Fibroblast of skin of scalp (primary cell): ENCODE measurements around the gene CYP2J2.
"Not testable (repeated sequence)": the region's sequence is repeated elsewhere in the genome, so short reads cannot be mapped to it uniquely, and the experiment has no call there.

Source experiments
- DNase-seq: peaks from one replicate; pipeline ENCODE4 v3.0.0-alpha.2; 2013

Gene CYP2J2

DNA sequence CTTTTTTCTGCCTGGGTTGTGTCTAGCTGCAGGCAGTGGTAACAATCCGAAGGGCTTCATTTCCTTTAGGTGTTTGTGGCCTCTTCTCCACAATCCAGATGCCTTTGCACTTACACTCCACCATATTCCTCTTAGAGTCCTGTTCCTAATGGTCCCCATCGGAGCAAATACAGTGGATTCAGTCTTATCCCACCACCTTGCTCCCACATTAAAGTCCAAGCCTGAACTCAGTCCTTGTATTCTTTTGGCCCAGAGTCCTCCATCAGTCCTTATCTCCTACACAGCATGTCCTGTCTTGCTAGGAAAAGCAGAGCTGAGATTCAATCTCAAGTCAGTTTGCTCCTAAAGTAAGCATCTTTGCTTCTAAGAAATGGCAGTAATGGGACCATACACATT lies 8.8 kb downstream of the CYP2J2 start:
- no peak for DNase-seq

DNA sequence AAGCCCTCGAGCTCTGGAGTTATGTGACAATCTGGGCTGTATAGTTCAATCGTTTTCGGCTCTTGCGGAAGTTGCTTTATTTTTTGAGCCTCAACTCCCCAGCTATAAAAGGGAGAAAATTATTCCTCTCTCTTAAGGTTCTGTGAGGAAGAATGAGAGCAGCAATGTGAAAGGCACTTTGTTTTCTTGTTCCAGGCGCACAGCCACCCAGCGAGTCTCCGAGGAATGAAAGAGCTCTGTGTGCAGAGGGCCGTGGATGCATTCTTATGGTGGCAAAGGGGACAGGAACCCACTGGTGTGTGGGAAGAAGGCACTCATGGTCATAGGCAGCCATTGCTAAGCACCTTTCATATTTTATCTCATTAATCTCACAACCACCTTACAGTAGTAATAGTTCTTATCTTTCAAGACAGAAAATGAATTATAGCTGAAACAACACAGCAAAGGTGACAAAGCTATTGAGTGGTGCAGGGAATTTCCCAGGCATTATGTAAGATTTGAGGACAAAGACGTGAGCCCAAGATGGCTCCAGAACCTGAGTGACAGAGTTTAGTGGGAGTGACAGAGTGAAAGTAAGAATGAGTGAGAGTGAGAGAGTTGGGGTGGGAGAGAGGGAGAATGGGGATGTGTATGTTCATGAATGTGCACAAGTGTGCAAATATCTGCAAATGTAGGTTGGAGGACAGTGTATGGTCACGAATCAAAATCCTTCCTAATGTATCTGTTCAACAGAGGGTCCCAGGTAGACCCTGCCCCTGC lies 9.4 kb downstream of the CYP2J2 start:
- DNase-seq: no peak

DNA sequence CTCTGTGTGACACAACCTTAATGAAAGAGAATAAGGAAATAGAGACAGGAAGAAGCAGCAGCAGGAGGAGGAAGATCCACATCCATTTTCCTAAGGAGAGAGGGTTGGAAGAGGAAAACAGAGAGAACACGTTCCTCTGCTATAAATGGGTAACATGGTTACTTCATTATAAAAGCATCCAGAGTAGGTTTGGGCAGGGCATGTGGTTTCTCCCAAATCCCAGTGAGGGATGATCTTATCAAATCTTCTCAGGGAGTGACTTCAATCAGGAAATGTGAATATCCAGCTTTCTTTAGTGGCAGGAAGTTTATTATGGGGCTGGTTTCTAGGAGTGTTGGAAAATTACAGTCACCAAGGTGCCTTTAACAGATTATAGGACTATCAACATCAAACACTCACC lies 11.1 kb downstream of the CYP2J2 start:
- DNase-seq: peak; percentile 4

DNA sequence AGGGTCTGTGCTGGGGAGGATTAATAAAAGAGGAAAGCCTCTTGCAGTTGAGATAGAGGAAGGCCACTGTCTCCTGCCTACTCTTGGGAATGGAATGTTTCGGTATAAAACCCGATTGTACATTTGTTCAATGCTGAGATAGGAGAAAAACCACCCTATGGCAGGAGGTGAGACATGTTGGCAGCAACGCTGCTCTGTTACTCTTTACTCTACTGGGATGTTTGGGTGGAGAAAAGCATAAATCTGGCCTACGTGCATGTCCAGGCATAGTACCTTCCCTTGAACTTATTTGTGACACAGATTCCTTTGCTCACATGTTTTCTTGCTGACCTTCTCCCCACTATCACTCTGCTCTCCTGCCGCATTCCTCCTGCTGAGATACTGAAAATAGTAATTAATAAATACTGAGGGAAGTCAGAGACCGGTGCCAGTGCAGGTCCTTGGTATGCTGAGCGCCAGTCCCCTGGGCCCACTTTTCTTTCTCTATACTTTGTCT lies 11.7 kb downstream of the CYP2J2 start:
- DNase-seq: not testable (repeated sequence)

DNA sequence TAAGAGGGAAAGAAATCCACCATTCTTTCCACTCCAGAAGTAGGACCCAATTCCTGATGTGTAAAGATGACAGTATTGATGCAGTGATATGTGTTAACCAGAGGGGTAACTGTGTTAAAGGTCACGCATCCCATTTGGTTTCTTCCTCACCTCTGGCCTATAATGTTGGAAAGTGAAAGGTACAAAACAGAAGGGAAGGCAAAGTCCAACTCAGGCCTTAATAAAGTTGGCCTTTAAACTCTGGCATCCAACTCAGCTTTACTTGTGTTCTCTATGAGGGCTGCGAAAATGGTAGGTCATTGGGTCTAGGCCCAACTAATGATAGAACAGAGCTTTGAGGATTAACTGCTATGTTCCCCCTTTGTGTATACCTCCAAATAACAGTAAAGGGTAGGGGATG lies 17.9 kb downstream of the CYP2J2 start:
- DNase-seq: no peak

DNA sequence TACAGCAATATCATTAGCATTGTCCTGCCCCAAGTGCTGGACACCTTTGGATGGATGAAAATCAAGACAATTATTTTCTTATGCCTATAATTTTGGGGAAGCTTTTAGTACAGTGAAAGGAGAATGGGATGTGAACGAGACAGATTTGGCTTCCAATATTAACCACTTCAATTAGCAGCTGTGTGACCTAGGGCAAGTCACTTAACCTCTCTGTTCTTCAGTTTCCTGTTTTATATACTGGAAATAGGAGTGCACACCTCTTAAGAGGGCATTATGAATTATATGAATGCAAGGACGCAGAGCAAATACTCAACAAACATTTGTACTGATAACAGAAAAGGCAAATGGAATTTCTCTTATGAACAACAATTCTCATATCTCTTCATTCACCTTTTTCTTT lies 18.5 kb downstream of the CYP2J2 start:
- DNase-seq: no peak

DNA sequence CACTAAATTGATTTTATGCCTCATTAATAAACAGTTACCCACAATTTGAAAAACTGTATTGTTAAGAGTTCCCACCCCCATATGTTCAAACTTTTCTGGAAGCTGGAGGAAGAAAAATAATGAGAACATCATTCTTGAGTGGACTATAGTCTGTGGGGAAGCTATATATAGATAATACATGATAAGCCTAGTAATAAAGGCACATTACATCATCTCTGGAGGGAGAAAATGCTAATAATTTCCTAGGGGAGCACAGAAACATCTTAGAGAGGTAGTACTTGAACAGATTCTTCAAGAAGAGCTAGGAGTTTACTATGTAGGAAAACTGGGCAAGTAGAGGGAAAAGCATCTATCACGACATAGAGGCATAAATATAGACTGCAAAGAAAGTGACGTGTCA lies 19.6 kb downstream of the CYP2J2 start:
- no peak for DNase-seq

DNA sequence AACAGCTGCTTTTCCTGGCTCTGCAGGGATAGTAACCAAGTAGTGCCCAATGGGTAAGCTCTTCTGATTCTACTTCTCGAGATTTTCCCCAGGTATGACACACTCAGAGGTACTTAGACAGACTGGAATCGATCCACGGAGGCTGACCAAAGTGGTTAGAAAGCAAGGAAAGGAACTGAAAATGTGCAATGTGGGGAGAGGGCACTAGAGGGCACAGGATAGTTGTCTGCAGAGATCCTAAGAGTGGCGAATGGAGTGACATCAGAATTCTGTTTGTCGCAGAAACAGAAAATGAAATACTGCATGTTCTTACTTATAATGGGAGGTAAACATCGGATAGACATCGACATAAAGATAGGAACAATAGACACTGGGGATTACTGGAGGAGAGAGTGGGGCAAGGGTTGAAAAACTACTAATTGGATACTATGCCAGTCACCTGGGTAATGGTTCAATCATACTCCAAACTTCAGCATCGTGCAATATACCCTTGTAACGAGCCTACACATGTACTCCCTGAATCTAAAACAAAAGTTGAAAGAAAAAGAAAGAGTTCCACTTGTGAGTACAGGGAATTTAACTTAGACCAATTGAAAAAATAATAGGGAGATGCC lies 23.3 kb downstream of the CYP2J2 start:
- DNase-seq: peak; percentile 25

DNA sequence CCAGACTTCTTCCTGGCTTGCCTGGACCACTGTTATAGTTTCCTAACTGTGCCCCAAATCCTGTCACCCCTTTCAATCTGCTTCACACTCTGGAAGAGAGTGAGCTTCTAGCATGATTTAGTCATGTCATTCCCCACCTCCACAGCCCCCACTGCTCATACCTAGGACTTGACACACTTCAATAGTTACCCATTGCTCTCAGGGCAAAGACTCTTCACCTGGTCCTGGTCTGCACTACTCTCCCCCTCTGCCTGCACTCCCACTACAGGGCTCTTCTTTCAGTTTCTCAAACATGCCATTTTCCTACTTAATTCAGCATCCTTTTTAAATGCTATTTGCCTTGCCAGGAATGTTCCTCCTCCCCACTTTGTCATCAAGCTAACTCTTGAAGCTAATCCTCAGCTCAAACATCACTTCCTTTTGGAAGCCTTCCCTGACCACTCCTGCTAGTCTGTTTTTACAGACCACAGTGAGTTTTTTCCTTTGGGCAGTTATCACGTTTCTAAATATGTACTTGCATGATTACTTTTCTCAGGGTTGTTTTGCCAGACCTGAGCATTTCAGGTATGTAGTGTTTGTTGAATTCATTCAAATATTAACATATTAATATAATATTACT lies 24.7 kb downstream of the CYP2J2 start:
- DNase-seq: peak; percentile 8

DNA sequence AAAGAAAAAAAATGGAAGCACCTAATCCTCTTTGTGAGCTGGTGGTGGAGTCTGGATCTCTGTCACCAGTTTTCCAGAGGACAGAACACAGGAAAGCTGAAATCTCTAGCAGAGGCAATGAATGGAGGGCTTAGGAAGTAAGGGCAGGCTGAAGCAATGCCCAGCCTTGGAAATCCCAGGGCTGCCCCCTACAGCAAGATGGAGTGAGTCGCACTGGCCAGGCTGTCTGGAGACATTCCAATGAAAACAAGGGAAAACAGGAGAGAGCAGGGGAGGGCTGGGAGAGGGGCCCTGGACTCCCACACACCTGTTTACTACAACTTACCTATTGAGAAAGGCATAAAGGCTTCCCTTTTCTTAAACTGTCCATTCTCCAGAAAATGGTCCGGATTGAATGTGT lies 25.9 kb downstream of the CYP2J2 start:
- DNase-seq: no peak

DNA sequence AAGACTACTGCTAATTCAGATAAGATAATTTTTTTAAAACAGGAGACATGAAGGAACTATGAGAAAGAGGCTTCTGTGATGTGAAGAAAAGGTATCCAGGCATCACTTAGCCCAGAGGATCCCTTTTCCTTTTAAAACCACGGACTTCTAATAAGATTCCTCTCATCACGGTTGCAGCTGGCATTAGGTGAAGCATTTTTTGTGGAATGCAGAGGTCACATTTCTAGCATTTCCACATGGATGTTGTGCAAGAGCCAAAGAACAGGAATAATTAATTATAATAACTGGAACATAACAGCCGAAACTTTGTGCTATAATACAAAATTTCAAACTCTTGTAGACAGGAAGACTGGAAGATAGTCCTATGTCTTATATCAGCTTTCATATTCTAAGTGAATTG lies 27.6 kb downstream of the CYP2J2 start:
- no peak for DNase-seq

DNA sequence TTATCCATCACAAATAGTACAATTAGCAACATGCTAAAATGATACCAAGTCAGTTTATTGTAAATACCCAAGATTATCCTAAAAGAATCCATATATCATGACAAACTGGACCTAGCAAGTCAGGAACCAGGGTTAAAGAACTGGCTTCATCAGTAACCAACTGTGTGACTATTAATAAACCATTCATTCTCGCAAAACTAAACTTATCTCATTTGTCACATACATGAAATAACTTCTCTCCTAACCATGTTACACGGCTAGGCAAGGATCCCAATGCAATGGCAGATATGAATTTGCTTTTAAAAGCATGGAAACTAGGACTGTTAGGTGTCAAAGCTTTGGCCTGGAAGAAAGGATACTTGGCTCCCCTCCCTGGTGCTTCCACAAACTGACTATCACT lies 29.4 kb downstream of the CYP2J2 start:
- no peak for DNase-seq

DNA sequence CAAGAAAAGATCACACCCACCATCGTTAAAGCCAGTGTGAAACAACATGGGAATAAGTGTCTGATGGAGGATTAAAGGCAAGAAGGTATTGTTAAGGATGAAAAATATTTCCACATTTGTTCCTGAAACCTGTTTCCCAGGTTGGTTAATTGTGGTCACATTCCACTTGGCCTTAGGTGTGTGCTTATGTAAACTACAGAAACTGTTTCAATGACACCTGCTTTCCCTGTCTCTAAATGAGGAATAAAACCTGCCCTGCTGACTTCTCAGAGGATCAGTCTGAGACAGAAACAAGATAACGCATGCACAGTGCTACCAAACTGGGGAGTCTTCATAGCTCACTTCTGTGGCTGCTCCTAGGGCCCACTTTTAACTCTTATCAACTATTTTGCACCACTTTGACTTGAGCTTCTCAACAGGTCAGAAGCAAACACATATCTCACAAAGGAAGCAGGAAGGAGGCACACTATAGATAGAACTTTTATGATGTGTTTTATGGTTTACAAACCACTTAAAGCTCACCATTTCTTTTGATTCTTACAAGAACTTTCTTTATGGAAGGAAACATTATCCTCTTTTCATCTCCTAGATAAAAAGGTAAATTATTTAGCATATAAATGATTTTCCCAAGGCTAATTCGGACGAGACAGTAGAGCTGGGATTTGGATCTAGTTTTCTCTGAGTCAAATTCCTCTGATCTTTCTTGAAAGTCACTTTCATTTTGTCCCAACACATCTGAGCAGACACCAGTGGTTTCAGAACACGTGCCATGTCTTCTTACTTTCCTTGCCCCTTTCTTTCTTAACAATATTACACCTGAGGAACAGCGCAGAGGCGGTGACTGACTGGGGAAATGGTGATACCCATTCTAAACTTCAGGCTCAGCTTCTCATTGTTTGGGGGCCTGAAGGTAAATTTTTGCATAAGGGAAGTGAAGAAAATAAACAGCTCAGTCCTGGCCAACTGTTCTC lies 33.4 kb downstream of the CYP2J2 start:
- DNase-seq: no peak

DNA sequence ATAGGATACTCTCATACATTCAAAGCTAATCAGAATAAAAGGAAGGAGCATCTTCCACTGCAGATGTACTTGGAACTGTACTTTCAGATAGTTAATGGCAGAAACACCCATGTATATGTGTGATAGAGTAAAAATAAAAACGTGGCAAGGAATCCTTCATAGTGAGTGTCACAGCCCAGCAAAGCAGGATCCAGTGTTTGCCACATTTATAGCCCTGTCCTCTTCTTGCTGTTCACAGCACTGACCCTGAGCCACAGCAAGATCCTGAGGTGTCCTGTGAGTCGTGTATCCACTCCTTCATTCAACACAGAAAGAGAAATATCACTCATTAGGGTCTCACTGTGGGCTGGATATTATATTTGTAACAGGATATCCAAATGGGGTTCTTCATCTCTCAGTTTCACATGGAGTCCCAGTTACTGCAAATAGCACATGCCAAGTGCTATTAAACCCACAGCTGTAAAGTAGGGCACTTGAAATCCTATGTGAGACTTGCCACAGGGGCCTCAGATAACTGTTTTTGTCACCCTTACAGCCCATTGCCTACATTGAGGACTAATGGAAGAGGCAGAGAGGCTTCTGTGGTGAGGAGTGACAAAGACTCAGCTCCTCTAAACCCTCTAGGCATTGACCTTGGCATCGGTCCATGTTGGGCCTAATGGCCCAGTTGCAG lies 41.3 kb downstream of the CYP2J2 start:
- no peak for DNase-seq

DNA sequence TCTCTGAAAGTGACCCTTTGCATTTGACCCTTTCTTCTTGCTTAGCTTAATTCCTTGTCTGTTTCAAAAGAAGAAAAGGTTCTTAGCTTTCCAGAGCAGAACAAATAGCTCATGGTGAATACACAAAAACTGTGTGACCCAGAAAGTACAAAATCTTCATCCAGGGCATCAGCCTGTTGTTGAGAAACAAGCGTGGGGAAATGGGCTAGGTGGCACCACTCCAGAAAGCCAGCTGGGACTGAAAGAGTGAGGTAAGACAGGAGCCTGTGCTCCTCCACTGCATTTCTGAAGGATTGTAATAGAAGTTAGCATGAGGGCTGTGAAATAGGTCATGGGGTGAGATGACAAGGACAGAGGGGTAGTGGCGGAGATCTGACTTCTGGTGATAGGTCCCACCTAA lies 45.8 kb downstream of the CYP2J2 start:
- no peak for DNase-seq

DNA sequence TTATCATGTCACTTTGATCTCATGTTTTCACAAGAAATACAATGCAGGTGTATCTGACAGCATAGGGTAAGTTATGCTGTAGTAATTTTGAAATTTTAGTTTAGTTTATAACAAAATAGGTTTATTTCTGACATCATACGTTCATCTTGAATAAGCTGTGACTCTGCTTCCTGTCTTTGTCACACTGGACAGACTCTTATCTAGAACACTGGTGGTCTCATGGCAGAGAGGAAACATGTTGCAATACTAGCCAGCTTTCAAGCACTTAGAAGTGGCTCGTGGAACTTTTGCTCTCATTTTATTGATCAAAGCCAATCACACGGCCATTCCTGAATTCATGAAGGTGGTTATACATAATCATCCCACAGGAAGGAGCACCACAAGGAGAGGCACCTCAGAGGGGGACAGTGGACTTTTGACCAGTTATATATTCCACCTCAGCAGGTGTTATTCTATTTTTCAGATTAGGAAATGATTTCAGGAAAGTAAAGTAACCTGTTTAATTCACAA lies 46.5 kb downstream of the CYP2J2 start:
- DNase-seq: no peak

DNA sequence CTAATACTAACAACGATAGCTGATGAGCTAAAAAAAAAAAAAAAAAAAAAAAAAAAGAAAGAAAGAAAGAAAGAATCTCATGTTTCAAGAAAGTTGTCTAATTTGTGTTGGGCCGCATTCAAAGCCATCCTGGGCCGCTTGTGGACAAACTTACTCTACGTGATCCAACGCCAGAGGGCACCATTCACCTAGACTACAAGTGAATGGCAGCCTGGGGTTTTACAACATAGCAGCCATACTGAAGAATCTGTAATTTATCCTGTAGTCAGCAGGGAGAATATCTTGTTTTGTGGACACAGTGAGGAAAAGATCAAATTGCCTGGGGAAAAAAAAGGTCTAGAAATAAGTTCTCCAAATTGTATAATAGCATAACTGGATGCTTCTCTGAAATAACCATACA lies 47.0 kb downstream of the CYP2J2 start:
- DNase-seq: peak; percentile 59

DNA sequence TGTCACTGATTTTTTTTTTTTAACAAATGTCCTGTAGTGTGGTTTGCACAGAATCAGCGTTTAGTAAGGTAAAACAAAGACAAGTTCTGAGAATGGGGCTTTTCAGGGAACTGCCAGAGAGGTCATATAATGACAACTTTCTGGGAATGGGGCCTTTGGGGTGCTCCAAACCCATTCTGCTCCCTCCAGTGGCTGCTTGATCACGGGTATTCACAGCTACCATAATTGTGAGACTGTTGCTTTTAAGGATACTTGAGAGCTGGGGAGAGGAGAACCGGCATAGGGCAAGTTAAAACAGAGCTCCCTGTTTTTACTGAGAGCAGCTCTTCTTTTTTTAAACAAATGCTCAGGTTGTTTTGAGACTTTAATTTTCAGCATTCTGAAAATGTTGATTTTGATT lies 48.2 kb downstream of the CYP2J2 start:
- DNase-seq: no peak

DNA sequence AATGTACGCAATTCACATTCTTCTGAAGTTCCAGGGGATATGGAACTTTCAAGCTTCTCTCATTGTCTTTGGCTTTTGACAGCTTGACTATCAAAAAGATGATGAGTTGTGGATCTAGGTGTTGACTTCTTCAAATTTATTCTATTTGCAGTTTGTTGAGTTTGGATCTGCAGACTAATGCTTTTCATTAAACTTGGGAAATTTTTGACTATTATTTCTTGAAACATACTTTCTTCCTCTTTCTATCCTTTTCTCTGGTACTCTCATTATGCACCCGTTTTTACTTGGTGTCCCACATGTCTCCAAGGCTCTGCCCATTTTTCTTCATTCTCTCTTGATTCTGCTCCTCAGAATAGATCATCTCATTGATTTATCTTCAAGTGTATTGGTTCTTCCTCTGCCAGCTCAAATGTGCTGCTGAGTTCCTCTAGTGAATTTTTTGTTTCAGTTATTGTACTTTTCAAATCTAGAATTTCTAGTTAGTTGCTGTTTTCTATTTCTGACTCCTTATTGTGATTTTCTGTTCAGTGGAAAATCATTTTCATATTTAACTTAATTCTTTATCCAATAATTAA lies 49.4 kb downstream of the CYP2J2 start:
- DNase-seq: no peak

DNA sequence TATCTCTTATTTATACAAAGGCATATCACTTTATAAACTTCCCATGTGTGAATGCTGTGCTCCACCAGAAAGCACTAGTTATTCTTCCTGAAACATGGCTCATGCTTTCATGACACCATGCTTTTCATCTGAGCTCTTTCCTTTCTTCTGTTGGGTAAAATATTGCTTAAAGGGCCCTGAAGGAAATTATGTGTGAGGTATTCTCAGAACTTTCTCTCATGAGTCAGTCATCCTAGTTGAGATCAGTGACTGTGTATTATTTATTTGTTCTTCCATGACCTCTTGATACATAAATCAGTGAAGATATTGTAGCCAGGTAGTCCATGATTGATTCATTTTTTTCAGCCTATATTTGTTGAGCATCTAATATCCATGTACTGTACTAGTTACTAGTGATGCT lies 54.8 kb downstream of the CYP2J2 start:
- DNase-seq: no peak

DNA sequence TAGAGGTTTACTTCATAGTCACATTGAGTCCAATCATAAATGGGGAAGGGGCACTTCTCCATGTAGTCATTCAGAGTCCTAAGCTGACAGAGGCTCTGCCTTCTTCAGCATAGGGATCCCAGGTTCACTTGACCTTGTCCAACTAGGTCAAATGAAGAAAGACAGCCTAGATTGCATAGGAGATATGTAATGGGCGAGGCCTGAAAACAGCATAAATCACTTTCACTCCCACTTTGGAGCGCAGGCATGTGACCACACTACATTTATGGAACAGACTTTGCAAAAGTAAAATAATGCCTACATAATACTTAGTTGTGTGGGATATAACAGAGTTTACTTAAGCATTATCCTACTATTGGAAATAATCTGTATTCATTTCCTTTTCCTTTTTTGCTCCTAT lies 60.1 kb downstream of the CYP2J2 start:
- DNase-seq: no peak
